ENCODE results near the gene LEO1. TPM values are rescaled to one million over a fixed set of nuclear protein-coding genes. Genes with fewer than 3 reads are reported as not detected.

The LEO1 gene
- total and polyA plus RNA-seq, 2 of the 13 experiments (the other 11 are each of a cell fraction or from before 2014, with no cell fraction given), result 17.0 to 60.3 TPM

DNA sequence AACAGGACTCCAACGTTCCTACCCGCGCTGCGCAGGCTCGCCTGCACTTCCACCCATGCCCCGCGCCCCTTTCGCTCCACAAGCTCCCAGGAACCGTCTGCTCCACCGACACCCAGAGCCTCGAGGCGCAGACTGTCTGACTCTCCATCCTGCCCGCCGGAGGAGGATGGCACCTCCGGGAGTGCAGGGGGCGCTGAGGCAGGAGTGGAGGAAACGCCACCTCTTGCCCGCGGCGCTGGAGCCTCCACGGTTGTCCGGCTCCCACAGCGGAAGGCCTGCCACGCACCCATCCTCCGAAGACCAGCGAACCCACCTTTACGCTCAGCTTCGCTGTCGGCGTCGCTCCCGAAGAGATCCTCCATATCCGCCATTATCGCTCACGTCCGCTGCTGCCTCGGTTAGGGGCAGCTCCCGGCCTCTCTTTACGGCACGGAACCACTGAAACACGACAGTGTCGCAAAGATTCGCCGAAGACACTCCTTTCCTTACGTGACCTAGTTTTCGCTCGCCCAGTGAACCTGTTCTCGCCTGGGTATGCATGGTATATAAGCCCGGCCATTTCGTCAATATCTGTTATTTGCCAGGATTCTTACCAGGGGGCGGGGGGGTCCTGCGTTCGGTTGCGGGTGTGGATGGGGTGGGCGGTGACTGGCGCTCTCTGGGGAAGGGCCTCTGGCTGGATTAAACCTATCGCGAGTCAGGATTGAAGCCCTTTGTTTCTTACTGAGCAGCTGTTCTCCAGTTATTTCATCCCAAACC lies at the start of gene LEO1 (continued):
- TF ChIP-seq HNRNPK (IDR thresholded peaks at IDR 0.05; ENCODE audit: low read depth, low read length, poor library complexity, severe bottlenecking) (no peak), SMAD1 (CRISPR knock-in tag; IDR thresholded peaks at IDR 0.05; ENCODE audit: borderline replicate concordance, low read depth) (0 out of 2 replicates have a peak, but pooled peaks have one; percentile 60), ZNF549 (CRISPR knock-in tag; IDR thresholded peaks at IDR 0.05) (no peak), MTF2 (CRISPR knock-in tag; IDR thresholded peaks at IDR 0.05; ENCODE audit: borderline replicate concordance) (0 out of 2 replicates have a peak, but pooled peaks have one; percentile 40), FOXM1 (CRISPR knock-in tag; IDR thresholded peaks at IDR 0.05) (peak; percentile 40; the same call in 1 of the 2 replicates), AHR (CRISPR knock-in tag; IDR thresholded peaks at IDR 0.05) (0 out of 2 replicates have a peak, but pooled peaks have one; percentile 51), NFE2L2 (IDR thresholded peaks at IDR 0.05; ENCODE audit: low read length) (no peak), RELA (CRISPR knock-in tag; IDR thresholded peaks at IDR 0.05) (0 out of 2 replicates have a peak, but pooled peaks have one; percentile 21), MZF1 (CRISPR knock-in tag; IDR thresholded peaks at IDR 0.05; ENCODE audit: borderline replicate concordance) (no peak), ZNF205 (CRISPR knock-in tag; IDR thresholded peaks at IDR 0.05) (0 out of 2 replicates have a peak, but pooled peaks have one; percentile 39), GATAD2A (CRISPR knock-in tag; IDR thresholded peaks at IDR 0.05) (peak; percentile 54; the same call in 1 of the 2 replicates), POLR2G (IDR thresholded peaks at IDR 0.05; ENCODE audit: low read depth, low read length) (peak; percentile 88), PRDM4 (CRISPR knock-in tag; IDR thresholded peaks at IDR 0.05; ENCODE audit: borderline replicate concordance) (no peak), ZFYVE20 (CRISPR knock-in tag; IDR thresholded peaks at IDR 0.05; ENCODE audit: borderline replicate concordance, low read depth) (peak; percentile 89; the same call in 1 of the 2 replicates), ZNF788 (CRISPR knock-in tag; IDR thresholded peaks at IDR 0.05; ENCODE audit: borderline replicate concordance) (peak; percentile 67; the same call in 1 of the 2 replicates), PHF20 (CRISPR knock-in tag; IDR thresholded peaks at IDR 0.05) (peak; percentile 73), GTF3A (CRISPR knock-in tag; conservative IDR thresholded peaks at IDR 0.05) (peak; percentile 88), ARID4A (CRISPR knock-in tag; IDR thresholded peaks at IDR 0.05; ENCODE audit: borderline replicate concordance) (peak; percentile 79; the same call in 1 of the 2 replicates), PTBP1 (IDR thresholded peaks at IDR 0.05; ENCODE audit: low read depth, low read length, poor library complexity, severe bottlenecking) (peak; percentile 79), SP4 (CRISPR knock-in tag; IDR thresholded peaks at IDR 0.05) (peak; percentile 34; the same call in 1 of the 2 replicates), HNRNPL (IDR thresholded peaks at IDR 0.05; ENCODE audit: low read depth, low read length) (peak; percentile 77)

All from HepG2 (cell line).